ENCODE measurements around the gene RNPEP. TPM values are rescaled to one million over a fixed set of nuclear protein-coding genes. Genes with fewer than 3 reads are reported as not detected.
"Not testable (repeated sequence)": the region's sequence is repeated elsewhere in the genome, so short reads cannot be mapped to it uniquely, and the experiment has no call there.

Gene RNPEP
- total RNA-seq, 2 experiments from 2014 or later, result 19.9 to 20.8 TPM

DNA sequence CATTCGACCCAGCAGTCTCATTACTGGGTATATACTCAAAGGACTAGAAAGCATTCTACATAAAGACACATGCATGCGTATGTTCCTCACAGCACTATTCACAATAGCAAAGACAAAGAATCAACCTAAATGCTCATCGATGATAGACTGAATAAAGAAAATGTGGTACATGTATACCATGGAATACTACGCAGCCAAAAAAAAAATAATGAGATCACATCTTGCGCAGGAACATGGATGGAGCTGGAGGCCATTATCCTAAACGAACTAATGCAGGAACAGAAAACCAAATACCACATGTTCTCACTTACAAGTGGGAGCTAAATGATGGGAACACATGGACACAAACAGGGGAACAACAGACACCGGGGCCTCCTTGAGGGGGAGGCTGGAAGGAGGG is 71.6 kb downstream of the RNPEP start:
- Histone ChIP-seq H3K36me3 (ENCODE audit: insufficient read depth, low read length) (no peaks in the 10 kb centered on the region), H3K4me1 (ENCODE audit: insufficient read depth, low read length) (no peaks in the 10 kb centered on the region), H3K27me3 (ENCODE audit: control insufficient read depth in 1 of 2, insufficient read depth in 2 of 2, low read length in 2 of 2) (no peaks in the 10 kb centered on the region), H3K27ac (ENCODE audit: low read depth in 1 of 2, low read length in 2 of 2) (no peak overlapping the region), H3K4me3 (ENCODE audit: low read length) (no peak overlapping the region), H3K9me3 (ENCODE audit: control insufficient read depth in 1 of 2, insufficient read depth in 1 of 2, low read length in 2 of 2) (no peaks in the 10 kb centered on the region)
- ATAC-seq (ENCODE audit: poor library complexity), result no peak
- DNase-seq, result no peak
- Mint-ChIP-seq H3K27ac (no peak overlapping the region), H3K27me3 (peaks cover 6% of the 10 kb centered on the region), H3K9me3 (no peaks in the 10 kb centered on the region), H3K36me3 (ENCODE audit: low read depth) (no peaks in the 10 kb centered on the region), H3K4me1 (ENCODE audit: low read depth) (no peaks in the 10 kb centered on the region), H3K4me3 (no peak overlapping the region)
- CTCF ChIA-PET, result no interaction called here
- TF ChIP-seq, protein P1, sequence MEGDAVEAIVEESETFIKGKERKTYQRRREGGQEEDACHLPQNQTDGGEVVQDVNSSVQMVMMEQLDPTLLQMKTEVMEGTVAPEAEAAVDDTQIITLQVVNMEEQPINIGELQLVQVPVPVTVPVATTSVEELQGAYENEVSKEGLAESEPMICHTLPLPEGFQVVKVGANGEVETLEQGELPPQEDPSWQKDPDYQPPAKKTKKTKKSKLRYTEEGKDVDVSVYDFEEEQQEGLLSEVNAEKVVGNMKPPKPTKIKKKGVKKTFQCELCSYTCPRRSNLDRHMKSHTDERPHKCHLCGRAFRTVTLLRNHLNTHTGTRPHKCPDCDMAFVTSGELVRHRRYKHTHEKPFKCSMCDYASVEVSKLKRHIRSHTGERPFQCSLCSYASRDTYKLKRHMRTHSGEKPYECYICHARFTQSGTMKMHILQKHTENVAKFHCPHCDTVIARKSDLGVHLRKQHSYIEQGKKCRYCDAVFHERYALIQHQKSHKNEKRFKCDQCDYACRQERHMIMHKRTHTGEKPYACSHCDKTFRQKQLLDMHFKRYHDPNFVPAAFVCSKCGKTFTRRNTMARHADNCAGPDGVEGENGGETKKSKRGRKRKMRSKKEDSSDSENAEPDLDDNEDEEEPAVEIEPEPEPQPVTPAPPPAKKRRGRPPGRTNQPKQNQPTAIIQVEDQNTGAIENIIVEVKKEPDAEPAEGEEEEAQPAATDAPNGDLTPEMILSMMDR (IDR thresholded peaks at IDR 0.05), result no peak
- POLR2A ChIA-PET, result no interaction called here
- intact Hi-C loops (cut with DNase I, micrococcal nuclease), result no loop called here

DNA sequence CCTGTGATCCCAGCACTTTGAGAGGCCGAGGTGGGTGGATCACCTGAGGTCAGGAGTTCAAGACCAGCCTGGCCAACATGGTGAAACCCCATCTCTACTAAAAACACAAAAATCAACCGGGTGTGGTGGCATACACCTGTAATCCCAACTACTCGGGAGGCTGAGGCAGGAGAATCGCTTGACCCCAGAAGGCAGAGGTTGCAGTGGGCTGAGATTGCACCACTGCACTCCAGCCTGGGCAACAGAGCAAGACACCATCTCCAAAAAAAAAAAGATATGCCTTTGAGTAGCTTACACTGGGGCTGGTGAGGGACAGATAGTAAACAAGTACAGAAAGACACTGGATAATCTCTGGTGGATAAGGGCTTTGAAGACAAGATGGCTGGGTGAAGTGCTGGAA is 72.2 kb downstream of the RNPEP start:
- POLR2A ChIA-PET; H3K9me3 Mint-ChIP-seq; H3K9me3 ChIP-seq (ENCODE audit: control insufficient read depth in 1 of 2, insufficient read depth in 1 of 2, low read length in 2 of 2); DNase-seq; H3K4me3 ChIP-seq (ENCODE audit: low read length); H3K27me3 Mint-ChIP-seq; H3K27me3 ChIP-seq (ENCODE audit: control insufficient read depth in 1 of 2, insufficient read depth in 2 of 2, low read length in 2 of 2); ATAC-seq (ENCODE audit: poor library complexity); intact Hi-C loops (cut with DNase I, micrococcal nuclease); CTCF ChIA-PET; H3K27ac Mint-ChIP-seq; H3K36me3 Mint-ChIP-seq (ENCODE audit: low read depth); H3K4me1 Mint-ChIP-seq (ENCODE audit: low read depth); H3K4me3 Mint-ChIP-seq; H3K27ac ChIP-seq (ENCODE audit: low read depth in 1 of 2, low read length in 2 of 2); H3K4me1 ChIP-seq (ENCODE audit: insufficient read depth, low read length); H3K36me3 ChIP-seq (ENCODE audit: insufficient read depth, low read length): not testable (repeated sequence)

Small RNA genes within 50 kb of the gene (microRNA-seq; reads per million reads assigned to microRNA genes)
- gene MIR6740 (ENCODE audit: borderline microRNAs expressed, borderline replicate concordance), result not detected

Other genes with a start within 250 kb of the RNPEP start
- gene IPO9, start 153.5 kb upstream of the RNPEP start, total RNA-seq, result 10 to 100 TPM; 17.1 to 20.1 TPM
- under 1 TPM in 1 of 2 experiments, not detected in 1; 0.19 TPM for gene SHISA4, start 93.8 kb upstream of the RNPEP start, total RNA-seq
- not detected for gene LMOD1, start 36.1 kb upstream of the RNPEP start, total RNA-seq
- gene TIMM17A, start 27.1 kb upstream of the RNPEP start, total RNA-seq, result 10 to 100 TPM; 46.2 to 49.6 TPM
- 1 to 10 TPM; 2.0 to 2.7 TPM for gene ELF3, start 27.9 kb downstream of the RNPEP start, total RNA-seq
- gene GPR37L1, start 140.3 kb downstream of the RNPEP start, total RNA-seq, result not detected
- gene ARL8A, start 162.1 kb downstream of the RNPEP start, total RNA-seq, result 10 to 100 TPM; 73.5 to 73.8 TPM
- gene PTPN7, start 178.0 kb downstream of the RNPEP start, total RNA-seq, result 100 to 1,000 TPM; 144 to 145 TPM
- gene LGR6, start 211.2 kb downstream of the RNPEP start, total RNA-seq, result under 1 TPM; 0.19 to 0.45 TPM